HCT116 (cell line): Measurements from ENCODE around the gene HTT-AS. TPM values are rescaled to one million over a fixed set of nuclear protein-coding genes. Genes with fewer than 3 reads are reported as not detected.
A peak's percentile ranks its signal among the peaks of the same experiment; 100 is the strongest.

Experiments
- ATAC-seq: fragments of 200-7000 bp; cut with Tn5 transposase; 2 replicates; pipeline ENCODE4 v1.9.1; 2020; ENCODE audit warnings: mild to moderate bottlenecking, moderate library complexity
- BruUV-seq: library from RNA; stranded (reverse); fragments of 400-500 nt; replicated peaks from 2 replicates; lab custom pipeline; 2021; lab: Mats Ljungman, UMichigan
- CTCF ChIA-PET: fragments of 300-600 bp; sonication (Branson Sonifier 250); formaldehyde crosslinking; loops from one replicate; lab custom pipeline; 2021; ENCODE audit warnings: antibody characterized with exemption; lab: Charles Lee
- POLR2A ChIA-PET: fragments of 300-600, 350-600 bp; sonication (Branson Sonifier 250); formaldehyde crosslinking; loops from one replicate; lab custom pipeline; 2021; ENCODE audit warnings: antibody characterized with exemption; lab: Charles Lee
- RAD21 ChIA-PET, 2 experiments: fragments of 300-600 bp; sonication (Branson Sonifier 250); formaldehyde crosslinking; loops; one replicate each; lab custom pipeline; 2023; ENCODE audit warnings: low total read pairs in 2 of 2; ENCODE audit not compliant: uncharacterized antibody in 2 of 2, unreplicated experiment in 2 of 2, low non-redundant PET in 1 of 2; lab: Charles Lee
- DNase-seq: peaks from one replicate; pipeline ENCODE4 v3.0.0-alpha.2; 2010; ENCODE audit warnings: low read depth, low spot score
- H2AFZ ChIP-seq: fragments of 200-600 bp; shearing (Covaris generic), sonication (generic); 2 replicates; pipeline ENCODE4 v1.6.1; 2017; ENCODE audit warnings: low read depth, mixed run types, mixed read lengths, antibody characterized with exemption, low read length; ENCODE audit not compliant: poor library complexity, severe bottlenecking
- H3K27ac ChIP-seq: 2 replicates; pipeline ENCODE4 v1.5.1; 2012; ENCODE audit warnings: low read depth, low read length
- H3K27me3 ChIP-seq: fragments of 200-600 bp; sonication (generic); 2 replicates; pipeline ENCODE4 v1.6.1; 2016; ENCODE audit warnings: mixed run types, low read length, mixed read lengths; ENCODE audit not compliant: insufficient read depth
- H3K36me3 ChIP-seq, 2 experiments: fragments of 200-500 bp in 1 of 2; fragments of 200-600 bp in 1 of 2; sonication (Bioruptor generic) in 1 of 2; sonication (generic) in 1 of 2; 2 replicates each; pipeline versions ENCODE4 v1.5.1 to v1.6.1; 2014 to 2016; ENCODE audit warnings: low read length in 2 of 2, inconsistent platforms in 1 of 2, mixed read lengths in 1 of 2, mixed run types in 1 of 2; ENCODE audit not compliant: insufficient read depth in 2 of 2, control insufficient read depth in 1 of 2
- H3K4me1 ChIP-seq, 2 experiments: fragments of 200-600 bp in 1 of 2; sonication (generic) in 1 of 2; 2 replicates each; pipeline versions ENCODE4 v1.5.1 to v1.6.1; 2012 to 2017; ENCODE audit warnings: low read length in 2 of 2, inconsistent platforms in 1 of 2, mild to moderate bottlenecking in 1 of 2, mixed read lengths in 1 of 2, mixed run types in 1 of 2, moderate library complexity in 1 of 2; ENCODE audit not compliant: insufficient read depth in 2 of 2, control insufficient read depth in 1 of 2
- H3K4me2 ChIP-seq: fragments of 200-600 bp; sonication (generic); 2 replicates; pipeline ENCODE4 v1.6.1; 2017; ENCODE audit warnings: mixed run types, low read length, mixed read lengths
- H3K4me3 ChIP-seq, 2 experiments: fragments of 200-600 bp in 1 of 2; sonication (generic) in 1 of 2; replicated peaks in 1 of 2; 2 replicates each; pipeline ENCODE4 v1.5.1; 2011 to 2016; ENCODE audit warnings: low read length in 2 of 2, control low read depth in 1 of 2, low read depth in 1 of 2, mild to moderate bottlenecking in 1 of 2, mixed read lengths in 1 of 2, mixed run types in 1 of 2
- H3K79me2 ChIP-seq: fragments of 200-600 bp; sonication (generic); 2 replicates; pipeline ENCODE4 v1.6.1; 2017; ENCODE audit warnings: mild to moderate bottlenecking, mixed run types, low read length, moderate library complexity, mixed read lengths; ENCODE audit not compliant: insufficient read depth
- H3K9ac ChIP-seq: fragments of 200-600 bp; sonication (generic); 2 replicates; pipeline ENCODE4 v1.6.1; 2016; ENCODE audit warnings: low read length, mixed read lengths
- H3K9me2 ChIP-seq: fragments of 200-600 bp; sonication (generic), shearing (Covaris generic); 2 replicates; pipeline ENCODE4 v1.6.1; 2017; ENCODE audit warnings: mixed run types, mild to moderate bottlenecking, moderate library complexity; ENCODE audit not compliant: insufficient read depth
- H3K9me3 ChIP-seq, 2 experiments: fragments of 200-500 bp in 1 of 2; fragments of 200-600 bp in 1 of 2; sonication (Bioruptor generic) in 1 of 2; sonication (generic) in 1 of 2; 2 replicates each; pipeline ENCODE4 v1.6.1; 2014 to 2017; ENCODE audit warnings: low read length in 2 of 2, mixed read lengths in 2 of 2, inconsistent platforms in 1 of 2, low read depth in 1 of 2, mild to moderate bottlenecking in 1 of 2, mixed run types in 1 of 2, moderate library complexity in 1 of 2; ENCODE audit not compliant: control insufficient read depth in 1 of 2, insufficient read depth in 1 of 2
- H4K20me1 ChIP-seq: fragments of 200-600 bp; sonication (generic), shearing (Covaris generic); 2 replicates; pipeline ENCODE4 v1.6.1; 2017; ENCODE audit warnings: mixed run types, mild to moderate bottlenecking, moderate library complexity; ENCODE audit not compliant: insufficient read depth
- ATF3 ChIP-seq: IDR thresholded peaks from 2 replicates; pipeline ENCODE4 v1.6.1; 2012
- EGR1 ChIP-seq: IDR thresholded peaks from 2 replicates; pipeline ENCODE4 v1.6.1; 2012; ENCODE audit warnings: low read depth
- EZH2 ChIP-seq: fragments of 200-600 bp; sonication (generic); IDR thresholded peaks from 2 replicates; pipeline ENCODE4 v1.6.1; 2017; ENCODE audit warnings: antibody characterized with exemption, mixed run types
- FOSL1 ChIP-seq: IDR thresholded peaks from 2 replicates; pipeline ENCODE4 v1.6.1; 2012; ENCODE audit warnings: low read depth
- JUND ChIP-seq: IDR thresholded peaks from 2 replicates; pipeline ENCODE4 v1.6.1; 2012
- POLR2A ChIP-seq: IDR thresholded peaks from 2 replicates; pipeline ENCODE4 v1.7.0; 2011; ENCODE audit warnings: borderline replicate concordance; ENCODE audit not compliant: insufficient read depth, insufficient read length; ENCODE audit errors: extremely low read depth
- RAD21 ChIP-seq: IDR thresholded peaks from 2 replicates; pipeline ENCODE4 v1.6.1; 2012; ENCODE audit warnings: low read depth, mild to moderate bottlenecking
- SIN3A ChIP-seq: IDR thresholded peaks from 2 replicates; pipeline ENCODE4 v1.6.1; 2012; ENCODE audit warnings: low read depth
- SP1 ChIP-seq: IDR thresholded peaks from 2 replicates; pipeline ENCODE4 v1.6.1; 2012; ENCODE audit warnings: low read depth
- YY1 ChIP-seq: IDR thresholded peaks from 2 replicates; pipeline ENCODE4 v1.6.1; 2011; ENCODE audit warnings: low read length, low read depth, moderate library complexity, mild to moderate bottlenecking; ENCODE audit not compliant: insufficient replicate concordance; ENCODE audit errors: extremely low read depth
- ZFX ChIP-seq: fragments of 450-650 bp; IDR thresholded peaks from 2 replicates; pipeline ENCODE4 v1.6.1; 2017
- intact Hi-C: fragments of 100-400 bp; cut with micrococcal nuclease; formaldehyde crosslinking; loops from 2 replicates; pipeline ENCODE4 v1.10.0; 2022
- total RNA-seq: library from RNA; stranded (reverse); gene quantifications from one replicate; pipeline ENCODE4 v1.2.1, GENCODE V29; 2021; ENCODE audit not compliant: unreplicated experiment
- TF ChIP-seq, protein P1 (sequence below), 3 experiments: fragments of 200-600 bp in 1 of 3; sonication (generic) in 1 of 3; IDR thresholded peaks in 2 of 3; conservative IDR thresholded peaks in 1 of 3; 2 replicates each; pipeline ENCODE4 v1.5.1; 2012 to 2017; ENCODE audit warnings: low read depth in 2 of 3, low read length in 2 of 3, antibody characterized with exemption in 1 of 3, borderline replicate concordance in 1 of 3, control low read depth in 1 of 3, mild to moderate bottlenecking in 1 of 3, mixed read lengths in 1 of 3, mixed run types in 1 of 3, moderate library complexity in 1 of 3; ENCODE audit not compliant: insufficient read depth in 1 of 3

Gene HTT-AS
- total RNA-seq, 1 experiment from 2014 or later = not detected

- peaks cover 5 to 8% of the 10 kb centered on the region in 2 experiments; a peak in 3 of 4 replicates for H3K4me1 ChIP-seq
- ChIA-PET CTCF (no interaction called here), RAD21 (no interaction called here), POLR2A (no interaction called here)
- no peaks in the 10 kb centered on the region for H3K36me3 ChIP-seq
- no peaks in the 10 kb centered on the region for H3K27me3 ChIP-seq
- H3K9ac ChIP-seq = no peak overlapping the region
- no peak overlapping the region for H3K4me2 ChIP-seq
- H3K9me3 ChIP-seq = no peaks in the 10 kb centered on the region
- DNase-seq = no peak
- 0 out of 2 replicates have a peak, but pooled peaks cover 5% of the 10 kb centered on the region for H4K20me1 ChIP-seq
- no peaks in the 10 kb centered on the region for H3K9me2 ChIP-seq
- peaks cover 88% of the 10 kb centered on the region for H3K79me2 ChIP-seq
- no TSS peak for BruUV-seq
- H2AFZ ChIP-seq = no peak overlapping the region
- no peak overlapping the region for H3K4me3 ChIP-seq
- no peak for ATAC-seq
- TF ChIP-seq SP1 (no peak), JUND (no peak), POLR2A (no peak), RAD21 (no peak), ZFX (no peak), YY1 (no peak), SIN3A (no peak), ATF3 (no peak)
- H3K27ac ChIP-seq = no peak overlapping the region
- intact Hi-C loops = no loop called here
These were observed 5.4 kb upstream of the HTT-AS start for GRCh38 chr4:3079694-3080123.

DNA sequence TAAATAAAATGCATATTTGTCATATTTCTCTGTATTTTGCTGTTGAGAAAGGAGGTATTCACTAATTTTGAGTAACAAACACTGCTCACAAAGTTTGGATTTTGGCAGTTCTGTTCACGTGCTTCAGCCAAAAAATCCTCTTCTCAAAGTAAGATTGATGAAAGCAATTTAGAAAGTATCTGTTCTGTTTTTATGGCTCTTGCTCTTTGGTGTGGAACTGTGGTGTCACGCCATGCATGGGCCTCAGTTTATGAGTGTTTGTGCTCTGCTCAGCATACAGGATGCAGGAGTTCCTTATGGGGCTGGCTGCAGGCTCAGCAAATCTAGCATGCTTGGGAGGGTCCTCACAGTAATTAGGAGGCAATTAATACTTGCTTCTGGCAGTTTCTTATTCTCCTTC is 3.5 kb upstream of the HTT-AS start:
- Histone ChIP-seq H3K36me3 (no peaks in the 10 kb centered on the region), H4K20me1 (0 out of 2 replicates have a peak, but pooled peaks cover 5% of the 10 kb centered on the region), H3K27me3 (no peaks in the 10 kb centered on the region), H3K9ac (no peak overlapping the region), H3K9me3 (no peaks in the 10 kb centered on the region), H3K4me2 (no peak overlapping the region), H3K4me1 (peaks cover 12 to 18% of the 10 kb centered on the region in 2 experiments), H3K79me2 (peaks cover 77% of the 10 kb centered on the region), H2AFZ (no peak overlapping the region), H3K4me3 (no peak overlapping the region), H3K9me2 (no peaks in the 10 kb centered on the region), H3K27ac (no peak overlapping the region)
- ChIA-PET CTCF (no interaction called here), POLR2A (no interaction called here), RAD21 (no interaction called here)
- DNase-seq = no peak
- no peak for ATAC-seq
- intact Hi-C loops = no loop called here
- BruUV-seq = TSS peak; percentile 21
- TF ChIP-seq JUND (no peak), POLR2A (no peak), EZH2 (no peak), FOSL1 (no peak), SP1 (no peak), ZFX (no peak), EGR1 (no peak)
- TF ChIP-seq, protein P1, sequence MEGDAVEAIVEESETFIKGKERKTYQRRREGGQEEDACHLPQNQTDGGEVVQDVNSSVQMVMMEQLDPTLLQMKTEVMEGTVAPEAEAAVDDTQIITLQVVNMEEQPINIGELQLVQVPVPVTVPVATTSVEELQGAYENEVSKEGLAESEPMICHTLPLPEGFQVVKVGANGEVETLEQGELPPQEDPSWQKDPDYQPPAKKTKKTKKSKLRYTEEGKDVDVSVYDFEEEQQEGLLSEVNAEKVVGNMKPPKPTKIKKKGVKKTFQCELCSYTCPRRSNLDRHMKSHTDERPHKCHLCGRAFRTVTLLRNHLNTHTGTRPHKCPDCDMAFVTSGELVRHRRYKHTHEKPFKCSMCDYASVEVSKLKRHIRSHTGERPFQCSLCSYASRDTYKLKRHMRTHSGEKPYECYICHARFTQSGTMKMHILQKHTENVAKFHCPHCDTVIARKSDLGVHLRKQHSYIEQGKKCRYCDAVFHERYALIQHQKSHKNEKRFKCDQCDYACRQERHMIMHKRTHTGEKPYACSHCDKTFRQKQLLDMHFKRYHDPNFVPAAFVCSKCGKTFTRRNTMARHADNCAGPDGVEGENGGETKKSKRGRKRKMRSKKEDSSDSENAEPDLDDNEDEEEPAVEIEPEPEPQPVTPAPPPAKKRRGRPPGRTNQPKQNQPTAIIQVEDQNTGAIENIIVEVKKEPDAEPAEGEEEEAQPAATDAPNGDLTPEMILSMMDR (IDR thresholded peaks at IDR 0.05 in 2 of 3, conservative IDR thresholded peaks at IDR 0.05 in 1 of 3; ENCODE audit: borderline replicate concordance in 1 of 3, insufficient read depth in 1 of 3, low read depth in 2 of 3, low read length in 2 of 3) = no peak
